H1 (cell line): ENCODE data around the gene TAMALIN. TPM values are rescaled to one million over a fixed set of nuclear protein-coding genes. Genes with fewer than 3 reads are reported as not detected.

Source experiments
- CTCF ChIA-PET: fragments of 300-600 bp; sonication (Branson Sonifier 250); formaldehyde crosslinking; loops from one replicate; lab custom pipeline; 2021; ENCODE audit not compliant: partially characterized antibody; lab: Charles Lee
- POLR2A ChIA-PET: fragments of 300-600 bp; sonication (Branson Sonifier 250); formaldehyde crosslinking; loops from one replicate; lab custom pipeline; 2021; ENCODE audit warnings: inconsistent platforms; ENCODE audit not compliant: partially characterized antibody; lab: Charles Lee
- DNase-seq, 2 experiments: peaks; one replicate each; pipeline versions ENCODE4 v3.0.0 to v3.0.0-alpha.2; 2010 to 2022; ENCODE audit warnings: low spot score in 2 of 2, low read depth in 1 of 2, mixed read lengths in 1 of 2
- FAIRE-seq: peaks from 2 replicates; lab custom pipeline; 2011; peaks lifted over from hg19 to GRCh38; lab: Jason Lieb, UNC
- H2AFZ ChIP-seq: 2 replicates; pipeline ENCODE4 v1.8.1; 2012; ENCODE audit warnings: low read length, inconsistent platforms
- H2AK5ac ChIP-seq: 2 replicates; pipeline ENCODE4 v1.6.1; 2013; ENCODE audit warnings: low read depth, low read length
- H2BK120ac ChIP-seq: replicated peaks from 2 replicates; pipeline ENCODE3; 2013; ENCODE audit warnings: low read depth, low read length, inconsistent platforms
- H2BK12ac ChIP-seq: 2 replicates; pipeline ENCODE4 v1.6.1; 2013; ENCODE audit warnings: low read depth, low read length
- H2BK15ac ChIP-seq: 2 replicates; pipeline ENCODE4 v1.6.1; 2013; ENCODE audit warnings: low read length
- H2BK20ac ChIP-seq: 2 replicates; pipeline ENCODE4 v1.6.1; 2013; ENCODE audit warnings: low read length
- H2BK5ac ChIP-seq: 2 replicates; pipeline ENCODE4 v1.6.1; 2013; ENCODE audit warnings: low read depth, low read length
- H3K14ac ChIP-seq: 2 replicates; pipeline ENCODE4 v1.6.1; 2013; ENCODE audit warnings: inconsistent platforms; ENCODE audit not compliant: insufficient read length
- H3K18ac ChIP-seq: 2 replicates; pipeline ENCODE4 v1.6.1; 2013; ENCODE audit warnings: low read length; ENCODE audit errors: extremely low read depth
- H3K23ac ChIP-seq: 2 replicates; pipeline ENCODE4 v1.6.1; 2013; ENCODE audit warnings: inconsistent platforms; ENCODE audit not compliant: insufficient read length
- H3K23me2 ChIP-seq: 2 replicates; pipeline ENCODE4 v1.6.1; 2013; ENCODE audit warnings: low read depth, low read length
- H3K27ac ChIP-seq: 2 replicates; pipeline ENCODE4 v1.6.1; 2011; ENCODE audit warnings: low read depth, low read length, inconsistent platforms
- H3K27me3 ChIP-seq, 4 experiments: replicated peaks in 1 of 4; 1 replicate in 1 of 4; 2 replicates in 3 of 4; pipeline versions ENCODE4 v1.6.1 to v1.8.1; 2011 to 2013; ENCODE audit warnings: low read length in 3 of 4, mild to moderate bottlenecking in 3 of 4, inconsistent platforms in 2 of 4, mixed read lengths in 2 of 4, moderate library complexity in 1 of 4; ENCODE audit not compliant: control insufficient read depth in 3 of 4, insufficient read depth in 3 of 4; ENCODE audit errors: extremely low read depth in 1 of 4
- H3K36me3 ChIP-seq, 4 experiments: 2 replicates each; pipeline versions ENCODE4 v1.6.1 to v1.8.1; 2011 to 2013; ENCODE audit warnings: mild to moderate bottlenecking in 4 of 4, low read length in 3 of 4, moderate library complexity in 2 of 4, control low read depth in 1 of 4, inconsistent platforms in 1 of 4; ENCODE audit not compliant: insufficient read depth in 4 of 4, control insufficient read depth in 2 of 4
- H3K4ac ChIP-seq: replicated peaks from 2 replicates; pipeline ENCODE3; 2013; ENCODE audit warnings: low read length, low read depth, mixed read lengths, inconsistent platforms; ENCODE audit not compliant: insufficient read length
- H3K4me1 ChIP-seq, 4 experiments: replicated peaks in 1 of 4; 1 replicate in 1 of 4; 2 replicates in 3 of 4; pipeline versions ENCODE4 v1.6.1 to v1.8.1; 2011 to 2013; ENCODE audit warnings: low read length in 3 of 4, inconsistent platforms in 2 of 4, mixed read lengths in 1 of 4; ENCODE audit not compliant: insufficient read depth in 4 of 4, control insufficient read depth in 3 of 4
- H3K4me2 ChIP-seq, 2 experiments: 2 replicates each; pipeline versions ENCODE4 v1.6.1 to v1.8.1; 2011 to 2013; ENCODE audit warnings: low read depth in 2 of 2, low read length in 2 of 2, control low read depth in 1 of 2, inconsistent platforms in 1 of 2, mild to moderate bottlenecking in 1 of 2; ENCODE audit not compliant: insufficient read depth in 1 of 2
- H3K4me3 ChIP-seq, 4 experiments: fragments of 200-600, 300-600 bp in 1 of 4; sonication (generic), shearing (Covaris generic), sonication (Bioruptor Twin) in 1 of 4; 2 replicates each; pipeline versions ENCODE4 v1.5.1 to v1.8.1; 2011 to 2016; ENCODE audit warnings: low read length in 4 of 4, low read depth in 3 of 4, control low read depth in 2 of 4, inconsistent platforms in 2 of 4, mild to moderate bottlenecking in 2 of 4, mixed read lengths in 1 of 4, moderate library complexity in 1 of 4; ENCODE audit not compliant: insufficient read depth in 2 of 4; ENCODE audit errors: extremely low read depth in 1 of 4
- H3K56ac ChIP-seq: replicated peaks from 2 replicates; pipeline ENCODE3; 2013; ENCODE audit warnings: low read depth, mild to moderate bottlenecking, mixed read lengths, low read length, inconsistent platforms; ENCODE audit not compliant: insufficient read length
- H3K79me1 ChIP-seq: 2 replicates; pipeline ENCODE4 v1.6.1; 2013; ENCODE audit warnings: low read depth, low read length, control low read depth
- H3K79me2 ChIP-seq, 2 experiments: 2 replicates each; pipeline versions ENCODE4 v1.6.1 to v1.8.1; 2012 to 2013; ENCODE audit warnings: low read length in 2 of 2, mild to moderate bottlenecking in 2 of 2, inconsistent platforms in 1 of 2; ENCODE audit not compliant: insufficient read depth in 2 of 2, control insufficient read depth in 1 of 2
- H3K9ac ChIP-seq, 4 experiments: replicated peaks in 1 of 4; 1 replicate in 1 of 4; 2 replicates in 3 of 4; pipeline versions ENCODE4 v1.6.1 to v1.8.1; 2011 to 2013; ENCODE audit warnings: low read depth in 3 of 4, low read length in 3 of 4, control low read depth in 2 of 4, mild to moderate bottlenecking in 2 of 4, moderate library complexity in 2 of 4, inconsistent platforms in 1 of 4; ENCODE audit errors: extremely low read depth in 1 of 4
- H3K9me3 ChIP-seq, 2 experiments: 2 replicates each; pipeline versions ENCODE4 v1.6.1 to v1.8.1; 2012 to 2013; ENCODE audit warnings: mild to moderate bottlenecking in 2 of 2, moderate library complexity in 2 of 2, control low read depth in 1 of 2, inconsistent platforms in 1 of 2, low read depth in 1 of 2, low read length in 1 of 2, mixed read lengths in 1 of 2; ENCODE audit not compliant: insufficient read depth in 2 of 2
- H4K20me1 ChIP-seq, 2 experiments: replicated peaks in 1 of 2; 2 replicates each; pipeline versions ENCODE3 to v1.8.1; 2011 to 2013; ENCODE audit warnings: inconsistent platforms in 2 of 2, low read length in 2 of 2, mild to moderate bottlenecking in 1 of 2; ENCODE audit not compliant: insufficient read depth in 2 of 2, control insufficient read depth in 1 of 2
- H4K5ac ChIP-seq: 2 replicates; pipeline ENCODE4 v1.6.1; 2013; ENCODE audit warnings: low read length, low read depth, mixed read lengths, inconsistent platforms; ENCODE audit not compliant: insufficient read length
- H4K8ac ChIP-seq: 2 replicates; pipeline ENCODE4 v1.8.0; 2013; ENCODE audit warnings: mild to moderate bottlenecking, moderate library complexity, low read length, inconsistent platforms; ENCODE audit not compliant: insufficient read depth; ENCODE audit errors: extremely low read depth
- H4K91ac ChIP-seq: replicated peaks from 2 replicates; pipeline ENCODE3; 2013; ENCODE audit warnings: low read length, mixed read lengths, inconsistent platforms; ENCODE audit not compliant: insufficient read length
- ATF2 ChIP-seq: IDR thresholded peaks from 2 replicates; pipeline ENCODE4 v1.6.1; 2012; ENCODE audit warnings: low read length, inconsistent platforms
- CREB1 ChIP-seq: IDR thresholded peaks from 2 replicates; pipeline ENCODE4 v1.6.1; 2012; ENCODE audit warnings: inconsistent platforms
- GABPA ChIP-seq: IDR thresholded peaks from 2 replicates; pipeline ENCODE4 v1.6.1; 2011; ENCODE audit warnings: mild to moderate bottlenecking, low read length, moderate library complexity, borderline replicate concordance; ENCODE audit not compliant: insufficient read depth
- HDAC2 ChIP-seq, 2 experiments: fragments of 300-600 bp in 1 of 2; sonication (generic) in 1 of 2; IDR thresholded peaks; 2 replicates each; pipeline ENCODE4 v1.6.1; 2011 to 2012; ENCODE audit warnings: low read depth in 2 of 2, low read length in 2 of 2, mild to moderate bottlenecking in 2 of 2, moderate library complexity in 2 of 2, borderline replicate concordance in 1 of 2, inconsistent platforms in 1 of 2
- MAX ChIP-seq: IDR thresholded peaks from 2 replicates; pipeline ENCODE4 v1.6.1; 2012; ENCODE audit warnings: inconsistent platforms
- PHF8 ChIP-seq: fragments of 200-600 bp; sonication (generic); conservative IDR thresholded peaks from 2 replicates; pipeline ENCODE4 v1.7.1; 2012; ENCODE audit warnings: low read depth, mild to moderate bottlenecking, inconsistent platforms, low read length, moderate library complexity
- POU5F1 ChIP-seq: IDR thresholded peaks from 2 replicates; pipeline ENCODE4 v1.6.1; 2011; ENCODE audit warnings: low read depth, mild to moderate bottlenecking, low read length, moderate library complexity
- RAD21 ChIP-seq, 2 experiments: IDR thresholded peaks in 1 of 2; conservative IDR thresholded peaks in 1 of 2; 2 replicates each; pipeline ENCODE4 v1.6.1; 2011; ENCODE audit warnings: low read depth in 2 of 2, low read length in 2 of 2, improper control_type of control experiment in 1 of 2, inconsistent platforms in 1 of 2, mild to moderate bottlenecking in 1 of 2, moderate library complexity in 1 of 2
- RBBP5 ChIP-seq: IDR thresholded peaks from 2 replicates; pipeline ENCODE4 v1.7.1; 2012; ENCODE audit warnings: low read depth, mild to moderate bottlenecking, inconsistent platforms, low read length, moderate library complexity, borderline replicate concordance
- RFX5 ChIP-seq: IDR thresholded peaks from 2 replicates; pipeline ENCODE4 v1.6.1; 2011; ENCODE audit warnings: low read depth, low read length, improper control_type of control experiment, borderline replicate concordance
- YY1 ChIP-seq: IDR thresholded peaks from 2 replicates; pipeline ENCODE4 v1.6.1; 2011; ENCODE audit warnings: low read depth, mild to moderate bottlenecking, low read length
- WGBS, 2 experiments: shearing (Covaris generic) in 1 of 2; methylation state at CpG; one replicate each; pipeline versions ENCODE4 v1.1.6 to v1.1.7; 2013 to 2015; ENCODE audit warnings: low lambda C conversion rate in 2 of 2, mixed read lengths in 2 of 2, inconsistent platforms in 1 of 2, low coverage in 1 of 2, missing lambda C conversion rate in 1 of 2; ENCODE audit not compliant: insufficient replicate concordance in 2 of 2, insufficient coverage in 1 of 2, insufficient read length in 1 of 2; ENCODE audit errors: extremely low coverage in 1 of 2, missing lambda C conversion rate in 1 of 2; 5-methylcytosine and 5-hydroxymethylcytosine counted together
- polyA plus RNA-seq, 7 experiments: library from polyadenylated mRNA; depleted of rRNA in 3 of 7; stranded (reverse) in 5 of 7; unstranded in 2 of 7; fragments of >200 nt in 5 of 7; fragments of 200-250 nt in 2 of 7; gene quantifications; 1 replicate in 5 of 7; 2 replicates in 1 of 7; 4 replicates in 1 of 7; pipeline versions ENCODE4 v1.2.1 to v1.2.3, GENCODE V29; 2011 to 2013; ENCODE audit warnings: missing spikeins in 2 of 7, mixed read lengths in 2 of 7
- total RNA-seq: library from RNA; stranded (reverse); fragmentation: NEBNext Ultra II Directional; extraction: Animal tissue kit (Norgen Biotek cat#: 25700); gene quantifications from 2 replicates; pipeline ENCODE4 v1.2.1, GENCODE V29; 2021

TAMALIN gene
- total and polyA plus RNA-seq, 2 of the 8 experiments (the other 6 are each of a cell fraction or from before 2014, with no cell fraction given) = 2.6 to 4.9 TPM

GRCh38 chr12:51959211-51959610 lies 47.5 kb upstream of the TAMALIN start:
- WGBS, 2 experiments = 98% methylated on average over 3 of the region's 3 CpGs; no CpG with 5 or more reads in 1 of the 2 experiments
- H4K20me1 ChIP-seq = peaks cover 5 to 15% of the 10 kb centered on the region in 2 experiments
- no peak overlapping the region for H4K5ac ChIP-seq
- H4K8ac ChIP-seq = no peak overlapping the region; the same call in 1 of the 2 replicates
- H2BK12ac ChIP-seq = no peak overlapping the region
- H3K4me2 ChIP-seq = no peak overlapping the region
- H3K14ac ChIP-seq = no peak overlapping the region
- H3K9me3 ChIP-seq = no peaks in the 10 kb centered on the region
- no peak overlapping the region for H4K91ac ChIP-seq
- 0 out of 2 replicates have a peak, but pooled peaks cover 2% of the 10 kb centered on the region for H3K79me1 ChIP-seq
- H2BK20ac ChIP-seq = no peak overlapping the region
- no peak overlapping the region for H3K9ac ChIP-seq
- POLR2A ChIA-PET = interaction anchor here (0.6 kb wide), 1 partner anchor 63 kb away, joined by 4 read pairs; no protein-coding TSS in a partner anchor
- no peaks in the 10 kb centered on the region; the same call in 1 of the 2 replicates for H3K23me2 ChIP-seq
- H3K23ac ChIP-seq = peak overlapping the region; percentile 88
- H3K4ac ChIP-seq = no peak overlapping the region
- CTCF ChIA-PET = interaction anchor here (1.1 to 4.3 kb wide), 4 partner anchors 12 to 69 kb away, joined by 4 to 40 read pairs (median 6); no protein-coding TSS in a partner anchor
- DNase-seq (no peak), FAIRE-seq (no peak)
- H3K56ac ChIP-seq = no peak overlapping the region
- H2BK15ac ChIP-seq = no peak overlapping the region
- no peaks in the 10 kb centered on the region for H3K27me3 ChIP-seq
- H2AFZ ChIP-seq = no peak overlapping the region
- no peak overlapping the region for H2BK5ac ChIP-seq
- no peak overlapping the region for H3K18ac ChIP-seq
- no peak overlapping the region for H3K4me3 ChIP-seq
- H3K27ac ChIP-seq = no peak overlapping the region
- peaks cover 0 to 7% (median 0%) of the 10 kb centered on the region in 4 experiments; a peak in 2 of 8 replicates for H3K36me3 ChIP-seq
- peaks cover 0 to 32% of the 10 kb centered on the region in 2 experiments; a peak in 2 of 4 replicates for H3K79me2 ChIP-seq
- no peak overlapping the region for H2AK5ac ChIP-seq
- no peak overlapping the region for H2BK120ac ChIP-seq
- no peaks in the 10 kb centered on the region for H3K4me1 ChIP-seq
- TF ChIP-seq MAX (no peak), RAD21 (IDR thresholded peaks at IDR 0.05 in 1 of 2, conservative IDR thresholded peaks at IDR 0.05 in 1 of 2; ENCODE audit: low read depth in 2 of 2, low read length in 2 of 2) (no peak), RFX5 (no peak), CREB1 (no peak), GABPA (no peak), POU5F1 (no peak), ATF2 (no peak), PHF8 (no peak), YY1 (no peak), RBBP5 (no peak), HDAC2 (IDR thresholded peaks at IDR 0.05; ENCODE audit: borderline replicate concordance in 1 of 2, low read depth in 2 of 2, low read length in 2 of 2) (no peak)
